Smooth muscle cell (in vitro differentiated cells): ENCODE data around the gene GALM. TPM values are rescaled to one million over a fixed set of nuclear protein-coding genes. Genes with fewer than 3 reads are reported as not detected.
A peak's percentile ranks its signal among the peaks of the same experiment; 100 is the strongest.

Experiments
- DNase-seq: peaks from one replicate; lab custom pipeline; 2025; ENCODE audit not compliant: unreplicated experiment; lab: John Stamatoyannopoulos, UW
- H2AFZ ChIP-seq: fragments of 200-600 bp; sonication (generic); 2 replicates; pipeline ENCODE4 v1.6.0; 2016; ENCODE audit warnings: antibody characterized with exemption, low read depth, mild to moderate bottlenecking
- H3F3A ChIP-seq: fragments of 200-600 bp; sonication (generic); 2 replicates; pipeline ENCODE4 v1.6.0; 2017; ENCODE audit warnings: antibody characterized with exemption, low read depth
- H3K27ac ChIP-seq: fragments of 200-600 bp; sonication (generic); 2 replicates; pipeline ENCODE4 v1.5.1; 2016; ENCODE audit warnings: low read depth, mild to moderate bottlenecking
- H3K27me3 ChIP-seq: fragments of 200-600 bp; sonication (generic); 2 replicates; pipeline ENCODE4 v1.6.1; 2016; ENCODE audit warnings: low read depth, mild to moderate bottlenecking
- H3K36me3 ChIP-seq: fragments of 200-600 bp; sonication (generic); 2 replicates; pipeline ENCODE4 v1.5.1; 2016; ENCODE audit warnings: low read depth
- H3K4me1 ChIP-seq: fragments of 200-600 bp; sonication (generic); 2 replicates; pipeline ENCODE4 v1.5.1; 2016; ENCODE audit warnings: low read depth
- H3K4me2 ChIP-seq: fragments of 200-600 bp; sonication (generic); 2 replicates; pipeline ENCODE4 v1.6.0; 2016; ENCODE audit warnings: mild to moderate bottlenecking
- H3K4me3 ChIP-seq: fragments of 200-600 bp; sonication (generic); 2 replicates; pipeline ENCODE4 v1.5.1; 2016; ENCODE audit warnings: mild to moderate bottlenecking
- H3K79me2 ChIP-seq: fragments of 200-600 bp; sonication (generic); 2 replicates; pipeline ENCODE4 v1.6.0; 2016; ENCODE audit warnings: low read depth, mild to moderate bottlenecking
- H3K9ac ChIP-seq: fragments of 200-600 bp; sonication (generic); 2 replicates; pipeline ENCODE4 v1.6.0; 2016; ENCODE audit warnings: low read depth
- H3K9me3 ChIP-seq: fragments of 200-600 bp; sonication (generic); replicated peaks from 2 replicates; pipeline ENCODE4 v1.5.1; 2016; ENCODE audit warnings: low read depth
- H4K20me1 ChIP-seq: fragments of 200-600 bp; sonication (generic); 2 replicates; pipeline ENCODE4 v1.6.0; 2016; ENCODE audit warnings: low read depth
- CTCF ChIP-seq: fragments of 200-600 bp; sonication (generic); IDR thresholded peaks from 2 replicates; pipeline ENCODE4 v1.5.1; 2017; ENCODE audit warnings: borderline replicate concordance, mild to moderate bottlenecking, antibody characterized with exemption; ENCODE audit not compliant: insufficient read depth, poor library complexity, severe bottlenecking
- WGBS: methylation state at CpG from one replicate; pipeline ENCODE4 v1.1.7; 2016; ENCODE audit warnings: low lambda C conversion rate; 5-methylcytosine and 5-hydroxymethylcytosine counted together
- polyA plus RNA-seq: library from polyadenylated mRNA; unstranded; fragments of >200 nt; fragmentation: Nextera tagmentation; extraction: Ambion mirVana; gene quantifications from 2 replicates; pipeline ENCODE4 v1.2.1, GENCODE V29; 2016
- total RNA-seq: library from RNA; depleted of rRNA; stranded (reverse); fragments of >200 nt; gene quantifications from 2 replicates; pipeline ENCODE4 v1.2.3, GENCODE V29; 2014

The GALM gene
- total and polyA plus RNA-seq, 2 experiments from 2014 or later = 13.1 to 18.9 TPM

GRCh38 chr2:38685116-38685735, 19.3 kb downstream of the GALM start:
- Histone ChIP-seq H3K4me2 (no peak overlapping the region), H3K27ac (no peak overlapping the region), H3K27me3 (no peaks in the 10 kb centered on the region), H3K79me2 (no peaks in the 10 kb centered on the region), H2AFZ (no peak overlapping the region), H3K9me3 (no peaks in the 10 kb centered on the region), H3K9ac (no peak overlapping the region), H3K4me1 (peaks cover 3% of the 10 kb centered on the region), H3F3A (peaks cover 10% of the 10 kb centered on the region), H3K4me3 (no peak overlapping the region), H3K36me3 (peaks cover 3% of the 10 kb centered on the region), H4K20me1 (no peaks in the 10 kb centered on the region)
- no peak for DNase-seq
- 88% methylated on average over 3 of the region's 3 CpGs for WGBS
- TF ChIP-seq CTCF = no peak

GRCh38 chr2:38690499-38691420, 24.8 kb downstream of the GALM start:
- H3K4me1 ChIP-seq = peaks cover 4% of the 10 kb centered on the region
- H3K27ac ChIP-seq = peak overlapping the region; percentile 98
- no peak overlapping the region for H2AFZ ChIP-seq
- no peak for DNase-seq
- H3K79me2 ChIP-seq = no peaks in the 10 kb centered on the region
- H3K4me2 ChIP-seq = peak overlapping the region; percentile 75
- peak overlapping the region; percentile 72 for H3K9ac ChIP-seq
- no peak overlapping the region for H3K4me3 ChIP-seq
- 44% methylated on average over 8 of the region's 8 CpGs for WGBS
- H3K36me3 ChIP-seq = no peaks in the 10 kb centered on the region
- no peak for TF ChIP-seq CTCF
- peaks cover 25% of the 10 kb centered on the region for H3F3A ChIP-seq
- H3K9me3 ChIP-seq = no peaks in the 10 kb centered on the region
- H4K20me1 ChIP-seq = no peaks in the 10 kb centered on the region
- no peaks in the 10 kb centered on the region for H3K27me3 ChIP-seq

GRCh38 chr2:38691994-38692393, 26.1 kb downstream of the GALM start:
- peak overlapping the region; percentile 13 for H3K4me2 ChIP-seq
- H3K4me3 ChIP-seq = no peak overlapping the region
- H3K27me3 ChIP-seq = no peaks in the 10 kb centered on the region
- H3K9me3 ChIP-seq = no peaks in the 10 kb centered on the region
- H3K79me2 ChIP-seq = no peaks in the 10 kb centered on the region
- no peaks in the 10 kb centered on the region for H4K20me1 ChIP-seq
- no peak overlapping the region for H2AFZ ChIP-seq
- no peak overlapping the region for H3K9ac ChIP-seq
- WGBS = 88% methylated on average over 2 of the region's 2 CpGs
- peaks cover 25% of the 10 kb centered on the region for H3F3A ChIP-seq
- H3K4me1 ChIP-seq = peaks cover 4% of the 10 kb centered on the region
- no peaks in the 10 kb centered on the region for H3K36me3 ChIP-seq
- no peak for DNase-seq
- TF ChIP-seq CTCF = no peak
- peak overlapping the region; percentile 98 for H3K27ac ChIP-seq
